ENCODE measurements around the gene STK35.

Gene STK35

GRCh38 chr20:2130683-2131082, 29.1 kb downstream of the STK35 start:
- CTCF ChIA-PET, result no interaction called here

GRCh38 chr20:2131366-2131765, 29.7 kb downstream of the STK35 start:
- CTCF ChIA-PET, result no interaction called here
- DNase-seq (ENCODE audit: extremely low spot score), result no peak
- POLR2A ChIA-PET, result no interaction called here
- TF ChIP-seq BHLHE40 (IDR thresholded peaks at IDR 0.05; ENCODE audit: borderline replicate concordance) (no peak), ZNF384 (IDR thresholded peaks at IDR 0.05) (no peak), SP1 (IDR thresholded peaks at IDR 0.05) (no peak), LEF1 (IDR thresholded peaks at IDR 0.05; ENCODE audit: borderline replicate concordance) (no peak), ELF4 (IDR thresholded peaks at IDR 0.05) (no peak), FOXK2 (IDR thresholded peaks at IDR 0.05) (no peak), NFRKB (IDR thresholded peaks at IDR 0.05) (no peak), TARDBP (IDR thresholded peaks at IDR 0.05) (no peak), CTBP1 (IDR thresholded peaks at IDR 0.05; ENCODE audit: borderline replicate concordance) (no peak)

More at GRCh38 chr20:2130683-2131082, 29.1 kb downstream of the STK35 start:
- no peak for DNase-seq (ENCODE audit: extremely low spot score)
- POLR2A ChIA-PET, result no interaction called here
- TF ChIP-seq FOXA1 (IDR thresholded peaks at IDR 0.05) (no peak), BHLHE40 (IDR thresholded peaks at IDR 0.05; ENCODE audit: borderline replicate concordance) (no peak), NFRKB (IDR thresholded peaks at IDR 0.05) (no peak), ZNF384 (IDR thresholded peaks at IDR 0.05) (no peak), LEF1 (IDR thresholded peaks at IDR 0.05; ENCODE audit: borderline replicate concordance) (no peak)

- ChIA-PET POLR2A (interaction anchor here (0.6 kb wide), 1 partner anchor 37 kb away, joined by 3 read pairs; no protein-coding TSS in a partner anchor), CTCF (no interaction called here)
- TF ChIP-seq PKNOX1 (IDR thresholded peaks at IDR 0.05) (no peak), SUZ12 (IDR thresholded peaks at IDR 0.05) (no peak), CTBP1 (IDR thresholded peaks at IDR 0.05; ENCODE audit: borderline replicate concordance) (no peak), LEF1 (IDR thresholded peaks at IDR 0.05; ENCODE audit: borderline replicate concordance) (no peak), L3MBTL2 (conservative IDR thresholded peaks at IDR 0.05) (no peak), FOXM1 (IDR thresholded peaks at IDR 0.05; ENCODE audit: borderline replicate concordance) (no peak), ARNT (IDR thresholded peaks at IDR 0.05) (no peak), SP1 (IDR thresholded peaks at IDR 0.05) (no peak), FOXA1 (IDR thresholded peaks at IDR 0.05) (no peak), BHLHE40 (IDR thresholded peaks at IDR 0.05; ENCODE audit: borderline replicate concordance) (no peak), ZNF384 (IDR thresholded peaks at IDR 0.05) (no peak), TARDBP (IDR thresholded peaks at IDR 0.05) (no peak), NFRKB (IDR thresholded peaks at IDR 0.05) (no peak)
- DNase-seq (ENCODE audit: extremely low spot score), result no peak
Measured at GRCh38 chr20:2132461-2132901, 30.9 kb downstream of the STK35 start.

- no peak for TF ChIP-seq FOXM1 (IDR thresholded peaks at IDR 0.05; ENCODE audit: borderline replicate concordance)
- TF ChIP-seq FOXA1 (IDR thresholded peaks at IDR 0.05), result no peak
- no peak for TF ChIP-seq BHLHE40 (IDR thresholded peaks at IDR 0.05; ENCODE audit: borderline replicate concordance)
- no peak for TF ChIP-seq TARDBP (IDR thresholded peaks at IDR 0.05)
- TF ChIP-seq SP1 (IDR thresholded peaks at IDR 0.05), result no peak
- TF ChIP-seq NFRKB (IDR thresholded peaks at IDR 0.05), result no peak
- no peak for TF ChIP-seq FOXK2 (IDR thresholded peaks at IDR 0.05)
- no peak for TF ChIP-seq ZNF384 (IDR thresholded peaks at IDR 0.05)
- POLR2A ChIA-PET, result no interaction called here
- no peak for DNase-seq (ENCODE audit: extremely low spot score)
- CTCF ChIA-PET, result no interaction called here
Measured at GRCh38 chr20:2133318-2134183, 31.9 kb downstream of the STK35 start.

- CTCF ChIA-PET, result no interaction called here
- DNase-seq (ENCODE audit: extremely low spot score), result no peak
- POLR2A ChIA-PET, result no interaction called here
- TF ChIP-seq ARNT (IDR thresholded peaks at IDR 0.05) (no peak), SP1 (IDR thresholded peaks at IDR 0.05) (no peak), FOXM1 (IDR thresholded peaks at IDR 0.05; ENCODE audit: borderline replicate concordance) (no peak), LEF1 (IDR thresholded peaks at IDR 0.05; ENCODE audit: borderline replicate concordance) (no peak), BHLHE40 (IDR thresholded peaks at IDR 0.05; ENCODE audit: borderline replicate concordance) (no peak), TARDBP (IDR thresholded peaks at IDR 0.05) (no peak), ZNF384 (IDR thresholded peaks at IDR 0.05) (no peak), L3MBTL2 (conservative IDR thresholded peaks at IDR 0.05) (no peak), ELF4 (IDR thresholded peaks at IDR 0.05) (no peak), HDGF (IDR thresholded peaks at IDR 0.05; ENCODE audit: borderline replicate concordance) (no peak), FOXA1 (IDR thresholded peaks at IDR 0.05) (no peak), PKNOX1 (IDR thresholded peaks at IDR 0.05) (no peak), SUZ12 (IDR thresholded peaks at IDR 0.05) (no peak), FOXK2 (IDR thresholded peaks at IDR 0.05) (no peak), CTBP1 (IDR thresholded peaks at IDR 0.05; ENCODE audit: borderline replicate concordance) (no peak), NFRKB (IDR thresholded peaks at IDR 0.05) (no peak)
Measured at GRCh38 chr20:2135013-2135412, 33.4 kb downstream of the STK35 start.

- ChIA-PET CTCF (no interaction called here), POLR2A (no interaction called here)
- DNase-seq (ENCODE audit: extremely low spot score), result no peak
- TF ChIP-seq ZNF384 (IDR thresholded peaks at IDR 0.05) (no peak), BHLHE40 (IDR thresholded peaks at IDR 0.05; ENCODE audit: borderline replicate concordance) (no peak), SP1 (IDR thresholded peaks at IDR 0.05) (no peak)
Measured at GRCh38 chr20:2136275-2136674, 34.6 kb downstream of the STK35 start.

Measured in HEK293T (cell line).